Natural killer cell (primary cell): ENCODE measurements around the gene PTK7. TPM values are rescaled to one million over a fixed set of nuclear protein-coding genes. Genes with fewer than 3 reads are reported as not detected.
A peak's percentile ranks its signal among the peaks of the same experiment; 100 is the strongest.

ENCODE experiments used
- ATAC-seq, 3 donors: fragments of 150-1000 bp in 2 of 3; fragments of 200-7000 bp in 1 of 3; cut with Tn5 transposase; 1 replicate in 1 of 3; 2 replicates in 2 of 3; pipeline ENCODE4 v1.10.0; 2021; ENCODE audit warnings: mild to moderate bottlenecking in 2 of 3, moderate library complexity in 2 of 3
- DNase-seq, 2 donors: peaks; one replicate each; pipeline versions ENCODE4 v3.0.0 to v3.0.0-alpha.2; 2013 to 2021; ENCODE audit warnings: mixed read lengths in 1 of 2
- H3K27ac ChIP-seq: one replicate; pipeline ENCODE4 v1.5.1; 2013; ENCODE audit warnings: mild to moderate bottlenecking, low read length
- H3K27me3 ChIP-seq: one replicate; pipeline ENCODE4 v1.6.1; 2013; ENCODE audit warnings: low read length; ENCODE audit not compliant: control insufficient read depth, insufficient read depth
- H3K36me3 ChIP-seq: one replicate; pipeline ENCODE4 v1.6.1; 2013; ENCODE audit warnings: low read length; ENCODE audit not compliant: control insufficient read depth, insufficient read depth
- H3K4me1 ChIP-seq: one replicate; pipeline ENCODE4 v1.6.1; 2013; ENCODE audit warnings: low read length; ENCODE audit not compliant: control insufficient read depth, insufficient read depth
- H3K4me3 ChIP-seq: one replicate; pipeline ENCODE4 v1.5.1; 2013; ENCODE audit warnings: low read length
- H3K9me3 ChIP-seq: one replicate; pipeline ENCODE4 v1.6.1; 2013; ENCODE audit warnings: low read length; ENCODE audit not compliant: control insufficient read depth, insufficient read depth
- H3K27ac Mint-ChIP-seq, 2 donors: one replicate each; pipeline ENCODE4 v1.8.0; 2022; ENCODE audit warnings: mild to moderate bottlenecking in 2 of 2, mixed read lengths in 2 of 2, moderate library complexity in 1 of 2
- H3K27me3 Mint-ChIP-seq, 2 donors: one replicate each; pipeline ENCODE4 v1.8.0; 2022; ENCODE audit warnings: low read depth in 2 of 2, mixed read lengths in 2 of 2
- H3K36me3 Mint-ChIP-seq: one replicate; pipeline ENCODE4 v1.8.0; 2022; ENCODE audit warnings: mixed read lengths
- H3K4me1 Mint-ChIP-seq, 2 donors: one replicate each; pipeline ENCODE4 v1.8.0; 2022; ENCODE audit warnings: mixed read lengths in 2 of 2
- H3K4me3 Mint-ChIP-seq: one replicate; pipeline ENCODE4 v1.8.0; 2022; ENCODE audit warnings: mild to moderate bottlenecking, moderate library complexity, mixed read lengths
- H3K9me3 Mint-ChIP-seq, 2 donors: one replicate each; pipeline ENCODE4 v1.8.0; 2022; ENCODE audit warnings: mixed read lengths in 2 of 2
- CTCF ChIP-seq: fragments of 200-600 bp; IDR thresholded peaks from one replicate; pipeline ENCODE4 v1.8.0; 2022; ENCODE audit warnings: antibody characterized with exemption
- WGBS: methylation state at CpG from one replicate; pipeline ENCODE4 v1.1.7; 2013; ENCODE audit warnings: missing lambda C conversion rate; ENCODE audit not compliant: insufficient coverage; 5-methylcytosine and 5-hydroxymethylcytosine counted together
- intact Hi-C: fragments of 100-400 bp; cut with micrococcal nuclease; formaldehyde crosslinking; loops from one replicate; pipeline ENCODE4 v1.14.2; 2022
- total RNA-seq, 4 donors: library from RNA; stranded (reverse); fragments of 120-200 nt in 1 of 4; gene quantifications; one replicate each; pipeline versions ENCODE4 v1.2.3 to v1.2.4, GENCODE V29; 2013 to 2022

PTK7 gene
- total RNA-seq, 3 donors from 2014 or later (not counting 1 experiment from before 2014, with no cell fraction given): 1.7 to 5.6 (median 2.8) TPM

GRCh38 chr6:43074847-43075669 lies 1.1 kb upstream of the PTK7 start:
- Histone ChIP-seq H3K27ac (no peak overlapping the region), H3K27me3 (peaks cover 10% of the 10 kb centered on the region), H3K36me3 (peaks cover 6% of the 10 kb centered on the region), H3K9me3 (no peaks in the 10 kb centered on the region), H3K4me1 (peaks cover 20% of the 10 kb centered on the region), H3K4me3 (no peak overlapping the region)
- Mint-ChIP-seq H3K9me3 (no peaks in the 10 kb centered on the region), H3K27me3 (peaks cover 0 to 6% of the 10 kb centered on the region in 2 donors), H3K36me3 (peaks cover 11% of the 10 kb centered on the region), H3K27ac (no peak overlapping the region), H3K4me3 (peak overlapping the region; percentile 58), H3K4me1 (no peaks in the 10 kb centered on the region)
- ATAC-seq (no peak), DNase-seq (no peak)
- TF ChIP-seq CTCF: no peak
- intact Hi-C loops: no loop called here
- 90% methylated on average over 5 of the region's 6 CpGs for WGBS

DNA sequence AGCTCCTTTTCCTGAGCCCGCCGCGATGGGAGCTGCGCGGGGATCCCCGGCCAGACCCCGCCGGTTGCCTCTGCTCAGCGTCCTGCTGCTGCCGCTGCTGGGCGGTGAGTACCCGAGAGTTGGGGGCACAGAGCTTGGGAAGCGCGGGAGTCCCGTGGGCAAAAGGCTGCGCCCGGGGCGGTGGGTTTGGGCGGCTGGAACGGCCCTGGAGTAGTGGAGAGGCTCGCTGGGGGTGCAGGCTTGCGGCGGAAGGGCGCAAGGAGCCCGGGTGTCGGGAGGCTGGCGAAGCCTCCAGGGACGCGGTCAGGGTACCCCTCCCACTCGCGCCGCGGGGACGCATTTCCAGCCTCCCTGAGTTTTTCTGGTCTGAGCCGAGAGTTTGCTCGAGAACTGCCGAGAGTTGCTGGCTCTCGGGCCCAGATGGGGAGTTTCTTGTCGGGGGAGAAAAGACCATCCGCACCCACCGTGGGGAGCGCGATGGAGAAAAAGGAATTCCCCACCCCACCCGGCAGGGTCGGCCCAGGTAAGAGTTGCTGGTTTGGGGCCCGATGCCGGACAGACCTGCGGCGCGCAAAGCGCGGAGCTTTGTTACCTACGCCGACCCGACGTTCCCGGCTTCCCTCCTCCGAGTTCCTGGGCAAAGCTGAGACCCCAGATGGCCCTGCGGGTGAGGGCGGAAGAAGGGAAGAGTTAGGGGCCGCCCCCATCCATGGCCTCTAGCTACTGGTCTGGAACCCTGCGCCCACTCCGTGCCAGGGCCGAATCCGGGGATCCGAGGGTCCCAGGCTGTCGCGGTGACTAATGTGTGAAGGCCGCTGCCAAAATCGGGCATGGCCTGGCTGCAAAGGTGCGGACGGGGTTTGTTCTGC lies 584 bp downstream of the PTK7 start:
- ATAC-seq (peak in 2 of 3 donors; percentile 27 to 36), DNase-seq (no peak)
- Histone ChIP-seq H3K27me3 (peaks cover 10% of the 10 kb centered on the region), H3K4me1 (peaks cover 20% of the 10 kb centered on the region), H3K27ac (no peak overlapping the region), H3K9me3 (no peaks in the 10 kb centered on the region), H3K36me3 (peaks cover 6% of the 10 kb centered on the region), H3K4me3 (peak overlapping the region; percentile 40)
- Mint-ChIP-seq H3K27ac (no peak overlapping the region), H3K9me3 (no peaks in the 10 kb centered on the region), H3K27me3 (peaks cover 0 to 9% of the 10 kb centered on the region in 2 donors), H3K4me1 (no peaks in the 10 kb centered on the region), H3K36me3 (peaks cover 11% of the 10 kb centered on the region), H3K4me3 (peak overlapping the region; percentile 80)
- no peak for TF ChIP-seq CTCF
- intact Hi-C loops: no loop called here
- WGBS: 1% methylated on average over 72 of the region's 72 CpGs

DNA sequence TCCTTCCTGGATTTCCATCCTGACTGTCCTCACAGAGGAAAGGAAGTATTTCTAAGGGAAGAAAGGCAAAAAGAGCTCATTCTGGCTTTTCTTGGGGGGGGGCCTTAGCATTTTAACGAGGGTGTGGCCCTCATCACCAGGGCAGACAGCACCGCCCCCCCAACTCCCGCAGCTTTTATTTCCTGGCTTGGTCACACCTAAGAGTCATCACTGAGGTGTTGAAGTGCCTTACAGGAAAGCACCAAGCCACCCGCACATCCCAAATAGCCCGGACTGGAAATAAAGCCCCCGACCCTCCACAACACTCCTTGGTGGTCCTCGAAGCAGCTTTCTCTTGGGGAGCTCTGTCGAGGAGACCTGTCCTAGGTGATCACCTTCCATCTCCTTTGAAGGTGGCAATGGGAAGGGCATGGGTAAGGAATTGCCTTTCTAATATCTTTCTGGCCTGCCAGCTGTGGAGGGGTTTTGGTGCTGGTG lies 1.3 kb downstream of the PTK7 start:
- WGBS: 51% methylated on average over 8 of the region's 8 CpGs
- Mint-ChIP-seq H3K27me3 (peaks cover 0 to 9% of the 10 kb centered on the region in 2 donors), H3K27ac (no peak overlapping the region), H3K4me1 (no peaks in the 10 kb centered on the region), H3K9me3 (no peaks in the 10 kb centered on the region), H3K36me3 (peaks cover 8% of the 10 kb centered on the region), H3K4me3 (peak overlapping the region; percentile 80)
- peaks cover 10% of the 10 kb centered on the region for H3K27me3 ChIP-seq
- intact Hi-C loops: no loop called here
- peaks cover 20% of the 10 kb centered on the region for H3K4me1 ChIP-seq
- DNase-seq (no peak), ATAC-seq (peak in 2 of 3 donors; percentile 32 to 52)
- peaks cover 6% of the 10 kb centered on the region for H3K36me3 ChIP-seq
- H3K27ac ChIP-seq: no peak overlapping the region
- peak overlapping the region; percentile 40 for H3K4me3 ChIP-seq
- TF ChIP-seq CTCF: no peak
- no peaks in the 10 kb centered on the region for H3K9me3 ChIP-seq
